Measurements from ENCODE around the gene MAFB. TPM values are rescaled to one million over a fixed set of nuclear protein-coding genes. Genes with fewer than 3 reads are reported as not detected.
A peak's percentile ranks its signal among the peaks of the same experiment; 100 is the strongest.

The MAFB gene
- total and polyA plus RNA-seq, 9 of the 15 experiments (the other 6 are each of a cell fraction or from before 2014, with no cell fraction given): 0.04 TPM; not detected in 8

GRCh38 chr20:40704828-40705227 lies 15.8 kb upstream of the MAFB start:
- Histone ChIP-seq H3K4me1 (replicated peaks in 1 of 2; ENCODE audit: control insufficient read depth in 2 of 2, insufficient read depth in 2 of 2, low read length in 2 of 2) (no peaks in the 10 kb centered on the region), H3K4me3 (no peak overlapping the region), H3K36me3 (ENCODE audit: control insufficient read depth, insufficient read depth, low read length) (no peaks in the 10 kb centered on the region), H3K27me3 (ENCODE audit: control insufficient read depth in 2 of 2, insufficient read depth in 2 of 2, low read length in 2 of 2) (no peaks in the 10 kb centered on the region), H3K4me2 (ENCODE audit: insufficient read depth, low read length) (no peak overlapping the region), H4K20me1 (replicated peaks; ENCODE audit: control insufficient read depth, insufficient read depth, low read length) (no peaks in the 10 kb centered on the region), H3K9ac (ENCODE audit: insufficient read depth in 1 of 2, low read depth in 2 of 2, low read length in 2 of 2) (no peak overlapping the region), H3K9me1 (ENCODE audit: control insufficient read depth, insufficient read depth, low read length) (no peaks in the 10 kb centered on the region), H3K27ac (ENCODE audit: extremely low read depth, low read depth, low read length) (no peak overlapping the region), H3K9me3 (replicated peaks; ENCODE audit: control insufficient read depth, insufficient read depth, low read depth, low read length) (no peaks in the 10 kb centered on the region), H3K79me2 (ENCODE audit: control insufficient read depth, insufficient read depth, low read length) (no peaks in the 10 kb centered on the region), H2AFZ (ENCODE audit: low read depth, low read length) (no peak overlapping the region)
- BruUV-seq (replicated peaks): no TSS peak
- ChIA-PET POLR2A (no interaction called here), CTCF (ENCODE audit: low intra/inter-chr PET ratio) (no interaction called here)
- WGBS (ENCODE audit: insufficient coverage, low coverage, missing lambda C conversion rate): 0% methylated on average over 4 of the region's 4 CpGs
- ATAC-seq (no peak), DNase-seq (ENCODE audit: extremely low read depth in 1 of 4, low spot score in 3 of 4) (no peak), FAIRE-seq (no peak)
- in situ Hi-C loops (cut with MboI): no loop called here
- TF ChIP-seq NONO (IDR thresholded peaks at IDR 0.05; ENCODE audit: low read depth in 2 of 2, low read length in 1 of 2): no peak
- intact Hi-C loops (cut with micrococcal nuclease): no loop called here

GRCh38 chr20:40703975-40704530 lies 15.0 kb upstream of the MAFB start:
- intact Hi-C loops (cut with micrococcal nuclease): no loop called here

More at GRCh38 chr20:40703975-40704530, 15.0 kb upstream of the MAFB start:
- no peaks in the 10 kb centered on the region for H3K27me3 ChIP-seq (ENCODE audit: control insufficient read depth in 2 of 2, insufficient read depth in 2 of 2, low read length in 2 of 2)
- no peaks in the 10 kb centered on the region for H3K36me3 ChIP-seq (ENCODE audit: control insufficient read depth, insufficient read depth, low read length)
- in situ Hi-C loops (cut with MboI): no loop called here
- BruUV-seq (replicated peaks): no TSS peak
- no peak overlapping the region for H3K9ac ChIP-seq (ENCODE audit: insufficient read depth in 1 of 2, low read depth in 2 of 2, low read length in 2 of 2)
- H2AFZ ChIP-seq (ENCODE audit: low read depth, low read length): no peak overlapping the region
- H3K4me1 ChIP-seq (replicated peaks in 1 of 2; ENCODE audit: control insufficient read depth in 2 of 2, insufficient read depth in 2 of 2, low read length in 2 of 2): no peaks in the 10 kb centered on the region
- H3K9me1 ChIP-seq (ENCODE audit: control insufficient read depth, insufficient read depth, low read length): no peaks in the 10 kb centered on the region
- no peak overlapping the region for H3K4me3 ChIP-seq
- no peak overlapping the region for H3K27ac ChIP-seq (ENCODE audit: extremely low read depth, low read depth, low read length)
- ChIA-PET CTCF (ENCODE audit: low intra/inter-chr PET ratio) (no interaction called here), POLR2A (no interaction called here)
- H3K79me2 ChIP-seq (ENCODE audit: control insufficient read depth, insufficient read depth, low read length): no peaks in the 10 kb centered on the region
- TF ChIP-seq MEIS2 (IDR thresholded peaks at IDR 0.05; ENCODE audit: partially characterized antibody) (peak; percentile 37), MNT (conservative IDR thresholded peaks at IDR 0.05) (no peak), ZZZ3 (IDR thresholded peaks at IDR 0.05) (no peak), RBBP5 (IDR thresholded peaks at IDR 0.05; ENCODE audit: borderline replicate concordance, insufficient read depth, low read length, poor library complexity, severe bottlenecking) (no peak), RFX5 (IDR thresholded peaks at IDR 0.05; ENCODE audit: low read depth, low read length) (no peak), ZNF324 (CRISPR knock-in tag; IDR thresholded peaks at IDR 0.05) (no peak), EZH2 (IDR thresholded peaks at IDR 0.05; ENCODE audit: borderline replicate concordance, low read depth, low read length) (no peak), MAFG (tag; conservative IDR thresholded peaks at IDR 0.05) (no peak), POLR2A (conservative IDR thresholded peaks at IDR 0.05) (no peak), BCOR (IDR thresholded peaks at IDR 0.05) (no peak), PKNOX1 (IDR thresholded peaks at IDR 0.05) (peak; percentile 54), ZNF316 (IDR thresholded peaks at IDR 0.05) (peak; percentile 29; the same call in 1 of the 2 replicates)
- ATAC-seq (no peak), DNase-seq (ENCODE audit: extremely low read depth in 1 of 4, low spot score in 3 of 4) (no peak), FAIRE-seq (no peak)
- 0% methylated on average over 7 of the region's 8 CpGs for WGBS (ENCODE audit: insufficient coverage, low coverage, missing lambda C conversion rate)
- H4K20me1 ChIP-seq (replicated peaks; ENCODE audit: control insufficient read depth, insufficient read depth, low read length): no peaks in the 10 kb centered on the region
- H3K4me2 ChIP-seq (ENCODE audit: insufficient read depth, low read length): no peak overlapping the region
- no peaks in the 10 kb centered on the region for H3K9me3 ChIP-seq (replicated peaks; ENCODE audit: control insufficient read depth, insufficient read depth, low read depth, low read length)
